Neural crest cell (in vitro differentiated cells): ENCODE data around the gene SNTB2. TPM values are rescaled to one million over a fixed set of nuclear protein-coding genes. Genes with fewer than 3 reads are reported as not detected.
"Not testable (repeated sequence)": the region's sequence is repeated elsewhere in the genome, so short reads cannot be mapped to it uniquely, and the experiment has no call there.

ENCODE experiments used
- DNase-seq: peaks from one replicate; pipeline ENCODE4 v3.0.0; 2021; ENCODE audit warnings: low read depth, mixed read lengths, low spot score
- H3K27ac Mint-ChIP-seq: one replicate; pipeline ENCODE4 v1.8.0; 2021; ENCODE audit warnings: mild to moderate bottlenecking, mixed read lengths; ENCODE audit not compliant: unreplicated experiment
- H3K27me3 Mint-ChIP-seq: 2 replicates; pipeline ENCODE4 v1.8.0; 2021; ENCODE audit warnings: low read depth, mild to moderate bottlenecking, mixed read lengths
- H3K36me3 Mint-ChIP-seq: 2 replicates; pipeline ENCODE4 v1.8.0; 2021; ENCODE audit warnings: low read depth, mild to moderate bottlenecking, mixed read lengths
- H3K4me1 Mint-ChIP-seq: 2 replicates; pipeline ENCODE4 v1.8.0; 2021; ENCODE audit warnings: mixed read lengths
- H3K4me3 Mint-ChIP-seq: one replicate; pipeline ENCODE4 v1.8.0; 2021; ENCODE audit warnings: mild to moderate bottlenecking, mixed read lengths
- H3K9me3 Mint-ChIP-seq: 2 replicates; pipeline ENCODE4 v1.8.0; 2021; ENCODE audit warnings: mixed read lengths
- long read RNA-seq: library from polyadenylated mRNA; unstranded; transcript quantifications from one replicate; pipeline ENCODE4 v2.0.0, GENCODE V29; 2020
- total RNA-seq: library from RNA; stranded (reverse); gene quantifications from 2 replicates; pipeline ENCODE4 v1.2.1, GENCODE V29; 2021
- TF ChIP-seq, protein P1 (sequence below): fragments of 200-600 bp; sonication (generic); conservative IDR thresholded peaks from 2 replicates; pipeline ENCODE4 v1.5.0; 2021; ENCODE audit warnings: antibody characterized with exemption, mild to moderate bottlenecking

SNTB2 gene
- total RNA-seq, result 28.9 and 31.5 TPM in 2 replicates
- long read RNA-seq, partial matches to known transcripts, result 1 of 3 reads
- long read RNA-seq, other reads (novel, unspliced or antisense), result 2 of 3 reads

DNA sequence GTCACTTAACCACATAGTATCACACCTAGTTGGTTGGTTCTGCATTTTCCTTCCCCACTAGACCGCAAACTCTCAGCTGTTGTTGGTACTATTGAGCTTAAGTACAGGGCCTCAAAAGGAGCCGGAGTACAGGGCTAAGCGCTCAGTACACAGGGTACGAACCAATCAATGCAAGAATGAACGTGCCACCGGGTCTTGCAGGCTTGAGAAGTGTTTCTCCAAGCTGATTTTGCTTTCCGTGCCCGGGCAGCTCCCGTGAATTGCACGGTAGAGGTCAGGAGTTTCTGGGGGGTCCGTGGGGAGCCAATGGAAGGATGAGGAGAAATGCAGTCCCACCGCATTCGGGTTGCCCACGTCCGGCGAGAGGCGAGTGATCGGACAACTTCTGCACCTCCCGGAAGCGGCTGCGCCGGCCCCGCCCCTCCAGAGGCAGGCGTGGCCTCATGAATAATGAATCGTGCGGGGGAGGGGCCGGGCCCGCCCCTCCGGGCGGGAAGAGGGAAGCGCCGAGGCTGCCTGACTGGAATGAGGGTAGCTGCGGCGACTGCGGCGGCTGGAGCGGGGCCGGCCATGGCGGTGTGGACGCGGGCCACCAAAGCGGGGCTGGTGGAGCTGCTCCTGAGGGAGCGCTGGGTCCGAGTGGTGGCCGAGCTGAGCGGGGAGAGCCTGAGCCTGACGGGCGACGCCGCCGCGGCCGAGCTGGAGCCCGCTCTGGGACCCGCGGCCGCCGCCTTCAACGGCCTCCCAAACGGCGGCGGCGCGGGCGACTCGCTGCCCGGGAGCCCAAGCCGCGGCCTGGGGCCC is at the start of gene SNTB2:
Gene SNTB2 (plus strand): TSS at position 523 of the 804 bp plus-strand sequence. CDS start 3 bp downstream, at position 526.
- peak; percentile 89 for DNase-seq
- Mint-ChIP-seq H3K9me3 (no peaks in the 10 kb centered on the region), H3K4me1 (peaks cover 36% of the 10 kb centered on the region), H3K27ac (peak within 1 kb of the TSS; percentile 89), H3K4me3 (peak within 1 kb of the TSS; percentile 96), H3K36me3 (peaks cover 1% of the 10 kb centered on the region), H3K27me3 (no peaks in the 10 kb centered on the region)
- TF ChIP-seq, protein P1, sequence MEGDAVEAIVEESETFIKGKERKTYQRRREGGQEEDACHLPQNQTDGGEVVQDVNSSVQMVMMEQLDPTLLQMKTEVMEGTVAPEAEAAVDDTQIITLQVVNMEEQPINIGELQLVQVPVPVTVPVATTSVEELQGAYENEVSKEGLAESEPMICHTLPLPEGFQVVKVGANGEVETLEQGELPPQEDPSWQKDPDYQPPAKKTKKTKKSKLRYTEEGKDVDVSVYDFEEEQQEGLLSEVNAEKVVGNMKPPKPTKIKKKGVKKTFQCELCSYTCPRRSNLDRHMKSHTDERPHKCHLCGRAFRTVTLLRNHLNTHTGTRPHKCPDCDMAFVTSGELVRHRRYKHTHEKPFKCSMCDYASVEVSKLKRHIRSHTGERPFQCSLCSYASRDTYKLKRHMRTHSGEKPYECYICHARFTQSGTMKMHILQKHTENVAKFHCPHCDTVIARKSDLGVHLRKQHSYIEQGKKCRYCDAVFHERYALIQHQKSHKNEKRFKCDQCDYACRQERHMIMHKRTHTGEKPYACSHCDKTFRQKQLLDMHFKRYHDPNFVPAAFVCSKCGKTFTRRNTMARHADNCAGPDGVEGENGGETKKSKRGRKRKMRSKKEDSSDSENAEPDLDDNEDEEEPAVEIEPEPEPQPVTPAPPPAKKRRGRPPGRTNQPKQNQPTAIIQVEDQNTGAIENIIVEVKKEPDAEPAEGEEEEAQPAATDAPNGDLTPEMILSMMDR, result no peak

DNA sequence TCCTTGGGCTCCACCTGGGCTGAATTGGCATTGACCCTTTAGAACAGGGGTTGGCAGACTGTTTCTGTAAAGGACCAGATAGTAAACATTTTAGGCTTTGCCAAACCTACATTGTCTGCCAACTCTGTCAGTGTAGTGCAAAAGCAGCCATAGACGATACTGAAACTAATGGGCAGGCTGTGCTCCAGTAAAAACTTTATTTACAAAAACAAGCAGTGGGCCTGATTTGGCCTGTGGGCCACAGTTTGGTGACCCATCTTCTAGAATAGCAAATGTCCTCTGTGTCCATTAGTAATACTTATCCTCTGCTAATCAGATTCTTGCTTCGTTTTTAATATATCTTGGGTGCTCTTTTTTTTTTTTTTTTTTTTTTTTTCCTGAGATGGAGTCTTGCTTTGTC is 48.4 kb upstream of the SNTB2 start:
- peaks cover 13% of the 10 kb centered on the region for H3K4me1 Mint-ChIP-seq
- TF ChIP-seq, protein P1, result no peak
- H3K9me3 Mint-ChIP-seq, result no peaks in the 10 kb centered on the region
- DNase-seq, result no peak
- H3K27ac Mint-ChIP-seq, result no peak overlapping the region
- peaks cover 30% of the 10 kb centered on the region for H3K36me3 Mint-ChIP-seq
- H3K4me3 Mint-ChIP-seq, result no peak overlapping the region
- H3K27me3 Mint-ChIP-seq, result no peaks in the 10 kb centered on the region

DNA sequence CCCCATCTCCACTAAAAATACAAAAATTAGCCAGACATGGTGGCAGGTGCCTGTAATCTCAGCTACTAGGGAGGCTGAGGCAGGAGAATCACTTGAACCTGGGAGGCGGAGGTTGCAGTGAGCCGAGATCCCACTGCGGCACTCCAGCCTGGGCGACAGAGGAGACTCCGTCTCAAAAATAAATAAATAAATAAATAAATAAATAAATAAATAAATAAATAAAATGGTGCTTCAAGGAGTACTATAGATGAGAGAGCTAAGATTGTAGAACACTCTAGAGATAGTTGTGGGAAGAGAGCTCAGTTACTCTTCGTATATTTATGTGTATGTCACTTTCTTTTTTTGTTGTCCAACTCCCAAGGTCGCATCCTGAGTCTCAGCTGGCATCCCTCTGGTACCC is 47.5 kb upstream of the SNTB2 start:
- not testable (repeated sequence) for H3K9me3 Mint-ChIP-seq, H3K27ac Mint-ChIP-seq, DNase-seq, H3K4me3 Mint-ChIP-seq, H3K27me3 Mint-ChIP-seq, H3K4me1 Mint-ChIP-seq
- peaks cover 26% of the 10 kb centered on the region for H3K36me3 Mint-ChIP-seq

DNA sequence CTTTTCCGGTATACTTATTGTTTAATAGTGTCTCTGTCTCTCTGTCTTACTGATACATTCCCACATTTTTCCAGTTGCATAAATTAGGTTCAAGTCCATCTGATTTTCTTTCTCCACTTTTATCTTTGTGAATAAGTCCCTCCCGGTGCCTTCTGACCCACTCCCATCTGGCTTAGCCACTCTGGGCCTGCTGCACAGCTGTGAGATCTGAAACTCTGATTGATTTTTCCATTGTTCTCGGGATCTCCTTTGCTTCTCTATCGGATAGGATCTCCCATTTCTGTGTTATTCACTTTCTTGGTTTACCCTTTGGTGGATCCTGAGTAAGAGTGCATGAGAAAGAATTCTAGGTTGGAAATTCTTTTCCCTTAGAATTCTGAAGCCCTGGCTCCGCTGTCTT is 46.0 kb upstream of the SNTB2 start:
- no peak for DNase-seq
- Mint-ChIP-seq H3K4me1 (no peaks in the 10 kb centered on the region), H3K9me3 (no peaks in the 10 kb centered on the region), H3K36me3 (peaks cover 26% of the 10 kb centered on the region), H3K27me3 (no peaks in the 10 kb centered on the region), H3K4me3 (no peak overlapping the region), H3K27ac (peak overlapping the region; percentile 85)
- TF ChIP-seq, protein P1, result no peak

DNA sequence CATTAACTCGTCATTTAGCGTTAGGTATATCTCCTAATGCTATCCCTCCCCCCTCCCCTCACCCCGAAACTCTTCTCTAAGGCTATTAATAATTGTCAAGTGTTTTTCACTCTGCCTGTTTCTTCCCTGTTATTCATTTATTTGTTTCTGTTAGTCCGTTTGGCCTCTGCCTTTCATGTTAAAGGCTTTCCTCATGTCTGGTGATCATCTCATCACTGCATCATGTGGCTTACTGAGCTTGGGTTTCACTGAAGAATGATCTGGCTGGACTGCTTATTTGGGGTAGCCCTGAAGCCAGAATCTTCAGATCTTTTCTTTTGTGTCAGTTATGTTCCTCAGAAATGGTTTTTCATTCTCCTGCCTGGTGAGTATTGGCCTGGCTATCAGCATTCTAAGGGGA is 45.0 kb upstream of the SNTB2 start:
- TF ChIP-seq, protein P1, result no peak
- no peak for DNase-seq
- no peaks in the 10 kb centered on the region for H3K27me3 Mint-ChIP-seq
- H3K4me1 Mint-ChIP-seq, result no peaks in the 10 kb centered on the region
- peaks cover 26% of the 10 kb centered on the region for H3K36me3 Mint-ChIP-seq
- no peak overlapping the region for H3K4me3 Mint-ChIP-seq
- no peaks in the 10 kb centered on the region for H3K9me3 Mint-ChIP-seq
- no peak overlapping the region for H3K27ac Mint-ChIP-seq

DNA sequence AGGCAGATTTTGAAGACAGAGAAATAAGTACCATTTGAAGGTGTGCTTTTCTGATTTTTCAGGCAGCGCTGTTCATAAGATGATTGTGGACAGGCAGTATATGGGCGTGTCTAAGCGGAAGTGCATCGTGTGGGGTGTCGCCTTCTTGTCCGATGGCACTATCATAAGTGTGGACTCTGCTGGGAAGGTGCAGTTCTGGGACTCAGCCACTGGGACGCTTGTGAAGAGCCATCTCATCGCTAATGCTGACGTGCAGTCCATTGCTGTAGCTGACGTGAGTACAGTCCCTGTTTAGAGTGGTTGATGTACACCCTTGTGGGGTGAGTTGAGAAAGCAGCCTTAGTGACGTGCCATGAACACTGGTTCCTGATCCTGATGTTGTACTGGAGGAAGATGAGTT is 43.8 kb upstream of the SNTB2 start:
- Mint-ChIP-seq H3K36me3 (peaks cover 26% of the 10 kb centered on the region), H3K4me1 (no peaks in the 10 kb centered on the region), H3K9me3 (no peaks in the 10 kb centered on the region), H3K27ac (no peak overlapping the region), H3K27me3 (no peaks in the 10 kb centered on the region), H3K4me3 (no peak overlapping the region)
- TF ChIP-seq, protein P1, result peak; percentile 23
- DNase-seq, result no peak
